PC-9 (cell line): ENCODE data around the gene TNFRSF1B. TPM values are rescaled to one million over a fixed set of nuclear protein-coding genes. Genes with fewer than 3 reads are reported as not detected.
"Not testable (repeated sequence)": the region's sequence is repeated elsewhere in the genome, so short reads cannot be mapped to it uniquely, and the experiment has no call there.

Source experiments
- BruUV-seq: library from RNA; stranded (reverse); fragments of 400-500 nt; replicated peaks from 2 replicates; lab custom pipeline; 2021; lab: Mats Ljungman, UMichigan
- CTCF ChIA-PET: fragments of 300-600 bp; sonication (Branson Sonifier 250); formaldehyde crosslinking; loops from one replicate; lab custom pipeline; 2022; ENCODE audit warnings: antibody characterized with exemption; lab: Charles Lee
- POLR2A ChIA-PET: fragments of 300-600 bp; sonication (Branson Sonifier 250); formaldehyde crosslinking; loops from one replicate; lab custom pipeline; 2022; ENCODE audit warnings: antibody characterized with exemption; ENCODE audit not compliant: unreplicated experiment; lab: Charles Lee
- DNase-seq, 2 experiments: peaks; one replicate each; pipeline versions ENCODE4 v3.0.0 to v3.0.0-alpha.2; 2015 to 2022; ENCODE audit warnings: mixed read lengths in 1 of 2
- H2AFZ ChIP-seq: fragments of 200-600 bp; sonication (generic); 2 replicates; pipeline ENCODE4 v1.8.1; 2017; ENCODE audit warnings: antibody characterized with exemption
- H3F3A ChIP-seq: fragments of 200-600 bp; sonication (generic); 2 replicates; pipeline ENCODE4 v1.8.1; 2017; ENCODE audit warnings: antibody characterized with exemption, mild to moderate bottlenecking, low read depth; ENCODE audit not compliant: insufficient read depth
- H3K27ac ChIP-seq: fragments of 200-600 bp; sonication (generic); 2 replicates; pipeline ENCODE4 v1.6.1; 2016; ENCODE audit warnings: mixed run types
- H3K27me3 ChIP-seq: fragments of 200-600 bp; sonication (generic); 2 replicates; pipeline ENCODE4 v1.6.1; 2016; ENCODE audit warnings: low read depth, mixed run types; ENCODE audit not compliant: insufficient read depth
- H3K36me3 ChIP-seq: fragments of 200-600 bp; sonication (generic); 2 replicates; pipeline ENCODE4 v1.6.1; 2016; ENCODE audit warnings: low read depth, mixed run types
- H3K4me1 ChIP-seq: fragments of 200-600 bp; sonication (generic); replicated peaks from 2 replicates; pipeline ENCODE4 v1.6.1; 2016; ENCODE audit warnings: mixed run types; ENCODE audit not compliant: insufficient read depth
- H3K4me2 ChIP-seq: fragments of 200-600 bp; sonication (generic); 2 replicates; pipeline ENCODE4 v1.6.1; 2017; ENCODE audit warnings: mixed run types
- H3K4me3 ChIP-seq: fragments of 200-600 bp; sonication (generic); 2 replicates; pipeline ENCODE4 v1.6.1; 2016; ENCODE audit warnings: mixed run types
- H3K79me2 ChIP-seq: fragments of 200-600 bp; sonication (generic); 2 replicates; pipeline ENCODE4 v1.6.1; 2017; ENCODE audit warnings: low read depth, mixed run types
- H3K9me2 ChIP-seq: fragments of 200-600 bp; sonication (generic); 2 replicates; pipeline ENCODE4 v1.8.1; 2017; ENCODE audit warnings: mild to moderate bottlenecking; ENCODE audit not compliant: insufficient read depth
- H3K9me3 ChIP-seq: fragments of 200-600 bp; sonication (generic); 2 replicates; pipeline ENCODE4 v1.8.1; 2016; ENCODE audit warnings: low read depth; ENCODE audit not compliant: insufficient read depth
- H4K20me1 ChIP-seq: fragments of 200-600 bp; sonication (generic); 2 replicates; pipeline ENCODE4 v1.8.1; 2017; ENCODE audit not compliant: insufficient read depth
- CTCF ChIP-seq: fragments of 200-600 bp; sonication (generic); conservative IDR thresholded peaks from 2 replicates; pipeline ENCODE4 v1.6.1; 2017; ENCODE audit warnings: mixed run types, antibody characterized with exemption, mild to moderate bottlenecking, moderate library complexity
- EZH2 ChIP-seq: fragments of 200-600 bp; sonication (generic); IDR thresholded peaks from 2 replicates; pipeline ENCODE4 v1.8.0; 2017; ENCODE audit warnings: antibody characterized with exemption, low read depth
- intact Hi-C: fragments of 100-400 bp; cut with micrococcal nuclease; formaldehyde crosslinking; loops from one replicate; pipeline ENCODE4 v1.10.0; 2022; ENCODE audit not compliant: unreplicated experiment
- total RNA-seq: library from RNA; stranded (reverse); gene quantifications from 2 replicates; pipeline ENCODE4 v1.2.3, GENCODE V29; 2021

The TNFRSF1B gene
- total RNA-seq, 1 experiment from 2014 or later = 2.7 TPM

GRCh38 chr1:12220890-12221289, 54.1 kb downstream of the TNFRSF1B start:
- CTCF ChIA-PET = no interaction called here
- H3K9me2 ChIP-seq = no peaks in the 10 kb centered on the region

GRCh38 chr1:12222700-12223099, 55.9 kb downstream of the TNFRSF1B start:
- CTCF ChIA-PET, intact Hi-C loops, H3K27ac ChIP-seq, H3F3A ChIP-seq, H3K9me3 ChIP-seq, H3K4me3 ChIP-seq, H2AFZ ChIP-seq, H3K9me2 ChIP-seq, H3K36me3 ChIP-seq, H3K4me2 ChIP-seq, DNase-seq, H4K20me1 ChIP-seq, H3K79me2 ChIP-seq, H3K27me3 ChIP-seq, H3K4me1 ChIP-seq, POLR2A ChIA-PET, BruUV-seq: not testable (repeated sequence)

More at GRCh38 chr1:12220890-12221289, 54.1 kb downstream of the TNFRSF1B start:
- TF ChIP-seq CTCF = no peak
- TF ChIP-seq EZH2 = no peak
- no peak overlapping the region for H2AFZ ChIP-seq
- H3K4me1 ChIP-seq = no peaks in the 10 kb centered on the region
- H4K20me1 ChIP-seq = no peaks in the 10 kb centered on the region
- POLR2A ChIA-PET = no interaction called here
- H3K4me2 ChIP-seq = no peak overlapping the region
- no peak overlapping the region for H3K4me3 ChIP-seq
- no peaks in the 10 kb centered on the region; the same call in 1 of the 2 replicates for H3K9me3 ChIP-seq
- no peaks in the 10 kb centered on the region for H3K79me2 ChIP-seq
- no peaks in the 10 kb centered on the region for H3F3A ChIP-seq
- no peak for DNase-seq
- H3K27me3 ChIP-seq = peaks cover 5% of the 10 kb centered on the region; the same call in 1 of the 2 replicates
- H3K36me3 ChIP-seq = no peaks in the 10 kb centered on the region
- intact Hi-C loops = no loop called here
- no TSS peak for BruUV-seq
- no peak overlapping the region for H3K27ac ChIP-seq

- H3F3A ChIP-seq, CTCF ChIA-PET, intact Hi-C loops, H3K4me2 ChIP-seq, H3K4me3 ChIP-seq, H3K27me3 ChIP-seq, H3K9me3 ChIP-seq, BruUV-seq, H3K4me1 ChIP-seq, H4K20me1 ChIP-seq, H3K79me2 ChIP-seq, H2AFZ ChIP-seq, H3K27ac ChIP-seq, DNase-seq, POLR2A ChIA-PET, H3K36me3 ChIP-seq, H3K9me2 ChIP-seq: not testable (repeated sequence)
These were observed 57.3 kb downstream of the TNFRSF1B start for GRCh38 chr1:12224092-12224491.

- CTCF ChIA-PET = no interaction called here
- no peak for DNase-seq
- H3F3A ChIP-seq = peaks cover 8% of the 10 kb centered on the region; the same call in 1 of the 2 replicates
- H3K9me3 ChIP-seq = no peaks in the 10 kb centered on the region
- no peaks in the 10 kb centered on the region for H4K20me1 ChIP-seq
- no peaks in the 10 kb centered on the region for H3K27me3 ChIP-seq
- H2AFZ ChIP-seq = no peak overlapping the region
- H3K27ac ChIP-seq = no peak overlapping the region
- H3K36me3 ChIP-seq = no peaks in the 10 kb centered on the region
- no peaks in the 10 kb centered on the region for H3K9me2 ChIP-seq
- H3K4me3 ChIP-seq = no peak overlapping the region
- POLR2A ChIA-PET = no interaction called here
- H3K4me1 ChIP-seq = peaks cover 11% of the 10 kb centered on the region; the same call in 1 of the 2 replicates
- H3K79me2 ChIP-seq = peaks cover 27% of the 10 kb centered on the region; the same call in 1 of the 2 replicates
- no TSS peak for BruUV-seq
- intact Hi-C loops = no loop called here
- TF ChIP-seq CTCF (no peak), EZH2 (no peak)
- H3K4me2 ChIP-seq = no peak overlapping the region
These were observed 62.2 kb downstream of the TNFRSF1B start for GRCh38 chr1:12228979-12229378.
